ENCODE measurements around the gene VPS37B. TPM values are rescaled to one million over a fixed set of nuclear protein-coding genes. Genes with fewer than 3 reads are reported as not detected.

The VPS37B gene
- total and polyA plus RNA-seq, 2 of the 8 experiments (the other 6 are each of a cell fraction or from before 2014, with no cell fraction given): 11.9 to 15.7 TPM

- TF ChIP-seq CBX5 (IDR thresholded peaks at IDR 0.05; ENCODE audit: low read depth, low read length) (no peak), SP2 (IDR thresholded peaks at IDR 0.05; ENCODE audit: low read length) (no peak), TEAD4 (IDR thresholded peaks at IDR 0.05; ENCODE audit: low read depth, low read length) (no peak)
Measured at GRCh38 chr12:122882908-122883558, 12.9 kb downstream of the VPS37B start (continued).

Data from H1 (cell line).